Left kidney (tissue), 2 donors: ENCODE results near the gene HEATR3. TPM values are rescaled to one million over a fixed set of nuclear protein-coding genes. Genes with fewer than 3 reads are reported as not detected.

Experiments used
- DNase-seq: peaks from one replicate; pipeline ENCODE4 v3.0.0-alpha.2; 2013
- polyA plus RNA-seq: library from polyadenylated mRNA; unstranded; fragments of 120-200 nt; gene quantifications from one replicate; pipeline ENCODE4 v1.2.1, GENCODE V29; 2013; ENCODE audit not compliant: insufficient read length

HEATR3 gene
- polyA plus RNA-seq, 1 donor = 23.3 TPM

DNA sequence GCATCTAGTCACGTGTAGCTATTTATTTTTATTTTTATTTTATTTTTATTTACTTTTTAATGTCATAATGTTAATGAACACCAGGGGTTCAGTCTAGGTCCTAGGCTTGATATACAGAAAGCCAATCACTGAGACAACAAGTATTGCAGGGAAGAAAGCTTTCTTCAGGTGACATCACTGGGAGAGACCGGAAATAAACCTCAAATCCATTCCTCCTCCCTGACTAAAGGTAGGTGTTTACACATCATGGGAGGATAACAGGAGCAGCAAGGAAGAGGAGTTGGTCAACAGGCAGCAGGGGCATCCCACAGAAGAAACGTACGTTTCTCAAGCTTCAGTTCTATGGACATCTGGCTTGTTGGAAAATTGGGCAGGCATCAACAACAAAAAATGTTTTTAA lies 9.5 kb upstream of the HEATR3 start:
- DNase-seq = no peak

DNA sequence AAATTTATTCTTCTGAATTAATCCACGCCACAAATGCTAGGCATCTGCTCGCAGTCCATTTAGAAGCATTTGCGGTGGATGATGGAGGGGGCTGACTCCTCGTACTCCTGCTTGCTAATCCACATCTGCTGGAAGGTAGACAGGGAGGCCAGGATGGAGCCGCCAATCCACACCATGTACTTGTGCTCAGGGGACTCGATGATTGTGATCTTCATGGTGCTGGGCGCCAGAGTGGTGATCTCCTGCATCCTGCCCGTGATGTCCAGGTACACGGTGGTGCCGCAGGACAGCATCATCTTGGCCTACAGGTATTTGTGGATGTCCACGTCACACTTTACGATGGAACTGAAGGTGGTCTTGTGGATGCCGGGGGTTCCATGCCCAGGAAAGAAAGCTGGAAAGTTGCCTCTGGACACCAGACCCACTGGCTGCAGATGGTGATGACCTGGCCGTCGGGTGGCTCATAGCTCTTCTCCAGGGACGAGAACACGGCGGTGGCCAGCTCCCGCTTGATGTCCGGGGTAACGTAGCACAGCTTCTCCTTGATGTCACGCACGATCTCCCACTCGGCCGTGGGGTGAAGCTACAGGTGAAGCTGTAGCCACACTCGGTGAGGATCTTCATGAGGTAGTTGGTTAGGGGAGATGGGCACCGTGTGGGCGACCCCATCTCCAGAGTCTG lies 7.5 kb upstream of the HEATR3 start:
- no peak for DNase-seq

- no peak for DNase-seq
These were observed 6.7 kb upstream of the HEATR3 start for GRCh38 chr16:50059111-50059510.

DNA sequence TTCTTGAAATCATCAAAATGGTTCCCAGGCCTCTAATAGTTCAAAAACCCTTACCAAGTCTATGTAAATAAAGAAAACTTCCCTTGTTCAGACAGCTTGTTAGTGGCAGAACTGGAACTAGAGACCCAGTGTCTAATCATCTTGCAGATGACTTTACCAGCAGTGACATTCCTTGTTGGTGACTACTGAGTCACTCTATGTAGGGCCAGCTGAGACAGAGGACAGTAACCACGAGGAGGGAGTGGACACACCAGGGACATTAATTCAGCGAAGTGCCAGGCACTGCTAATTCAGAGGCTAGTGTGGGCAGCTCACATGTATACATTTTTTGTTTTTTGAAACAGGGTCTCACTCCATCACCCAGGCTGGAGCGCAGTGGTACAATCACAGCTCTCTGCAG lies 6.1 kb upstream of the HEATR3 start:
- DNase-seq = no peak

DNA sequence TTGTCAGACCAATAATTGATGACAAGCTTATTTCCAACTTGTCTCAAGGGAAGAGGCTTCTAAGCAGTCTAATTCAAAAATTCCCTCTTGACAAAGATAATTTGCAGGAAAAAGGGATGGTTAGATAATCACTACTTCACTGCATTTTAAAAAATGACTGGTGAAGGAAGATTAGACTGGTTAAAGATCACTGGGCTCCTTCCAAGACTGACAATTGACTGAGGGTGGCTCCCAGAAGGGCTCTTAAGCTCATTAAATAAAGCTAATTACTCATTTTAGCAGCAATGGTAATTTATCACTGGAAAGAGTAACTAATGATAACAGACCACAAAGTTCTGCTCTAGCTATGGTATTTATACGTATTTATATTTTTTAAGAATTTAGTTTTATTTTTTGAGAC lies 4.4 kb upstream of the HEATR3 start:
- DNase-seq = no peak

DNA sequence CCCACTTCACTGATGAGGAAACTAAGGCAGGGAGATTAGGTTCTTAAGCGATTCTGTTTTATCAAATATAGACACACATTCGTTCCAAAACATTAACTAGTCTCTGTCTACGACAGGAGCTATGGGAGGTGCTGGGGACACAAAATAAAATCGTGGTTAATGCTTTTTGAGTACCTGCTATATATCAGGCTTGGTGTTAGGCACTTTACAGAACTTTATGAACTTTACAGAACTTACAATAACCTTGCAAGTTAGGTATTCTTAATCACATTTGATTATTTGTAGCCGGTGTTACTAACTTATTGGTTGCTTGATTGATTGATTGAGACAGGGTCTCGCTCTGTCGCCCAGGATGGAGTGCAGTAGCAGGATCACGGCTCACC lies 538 bp upstream of the HEATR3 start:
- DNase-seq = no peak

GRCh38 chr16:50066482-50067289 lies 916 bp downstream of the HEATR3 start:
- DNase-seq = no peak

DNA sequence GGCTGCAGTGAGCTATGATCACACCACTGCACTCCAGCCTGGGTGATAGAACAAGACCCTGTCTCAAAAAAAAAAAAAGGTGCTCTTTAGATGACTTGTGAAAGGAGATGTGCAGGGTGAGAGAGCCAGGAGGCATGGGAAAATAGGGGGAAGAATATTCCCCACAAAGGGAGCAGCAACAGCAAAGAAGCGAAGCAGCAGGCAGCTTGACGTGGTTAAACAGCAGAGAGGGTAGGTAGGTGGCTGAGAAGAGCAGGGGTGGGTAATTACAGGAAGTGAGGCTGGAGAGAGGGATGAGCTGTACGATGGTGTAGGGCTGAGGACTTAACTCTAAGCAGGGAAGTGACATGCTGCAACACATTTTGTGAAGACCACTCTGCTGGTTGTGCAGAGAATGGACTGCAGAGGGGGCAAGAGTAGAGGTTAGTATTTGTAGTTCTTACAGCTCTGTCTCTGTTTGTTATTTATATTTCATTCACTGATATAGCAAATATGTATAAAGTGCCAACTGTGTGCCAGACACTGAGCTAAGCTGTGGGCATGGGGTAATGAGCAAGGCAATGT lies 1.6 kb downstream of the HEATR3 start:
- DNase-seq = peak; percentile 27

DNA sequence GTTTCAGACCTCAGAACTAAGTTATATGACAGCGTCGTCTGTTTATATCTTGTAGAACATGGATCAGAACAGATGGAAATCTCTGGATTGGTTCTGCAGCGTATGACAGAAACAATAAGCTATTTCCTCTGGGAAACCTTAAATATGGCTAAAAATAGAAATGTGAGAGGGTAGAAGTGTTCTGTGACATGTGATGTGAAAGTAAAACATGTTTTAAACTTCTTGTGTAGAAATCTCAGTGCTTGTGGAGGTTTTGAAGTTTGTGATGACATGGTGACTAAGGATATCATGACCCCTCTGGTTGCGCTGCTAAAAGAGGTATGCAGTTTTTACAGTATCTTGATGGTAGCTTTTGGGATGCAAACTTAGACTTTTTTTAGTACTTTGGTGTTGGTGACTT lies 2.8 kb downstream of the HEATR3 start:
- DNase-seq = no peak

DNA sequence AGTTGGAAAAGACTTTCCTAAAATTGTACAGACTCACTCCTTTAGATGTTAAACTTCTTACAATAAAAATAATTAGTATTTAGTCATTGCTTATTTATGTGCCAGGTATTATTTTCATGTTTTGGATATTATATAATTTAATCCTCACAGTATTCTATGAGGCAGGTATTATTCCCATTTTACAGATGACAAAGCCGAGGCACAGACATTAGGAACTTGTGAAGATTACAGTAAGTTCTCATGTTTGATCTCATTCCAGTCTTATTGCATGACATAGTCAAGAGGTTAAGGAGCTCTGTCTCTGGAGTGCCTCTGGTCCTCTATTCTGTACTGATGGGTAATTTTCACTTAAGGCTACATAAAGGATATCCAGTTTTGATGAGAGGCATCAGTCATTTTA lies 3.3 kb downstream of the HEATR3 start:
- no peak for DNase-seq

- no peak for DNase-seq
These were observed 5.4 kb downstream of the HEATR3 start for GRCh38 chr16:50071075-50071671.

DNA sequence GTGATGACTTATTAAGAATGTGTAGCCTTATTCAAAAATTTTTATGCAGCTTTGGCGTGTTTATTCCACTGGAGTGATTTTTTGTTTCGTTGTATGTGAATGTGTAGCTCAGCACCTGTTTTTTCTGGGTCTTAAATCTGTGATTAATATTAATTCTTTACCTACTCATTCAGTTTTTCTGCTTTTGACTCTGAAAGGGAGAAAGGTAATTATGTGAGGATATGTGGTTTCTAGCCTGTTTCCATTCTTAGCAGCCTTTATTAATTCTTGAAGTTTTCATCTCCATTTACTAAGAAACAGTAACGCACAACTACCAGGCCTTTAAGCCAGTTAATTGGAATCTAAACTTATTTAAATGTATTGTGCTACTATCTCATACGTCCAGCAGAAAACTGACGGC lies 7.0 kb downstream of the HEATR3 start:
- no peak for DNase-seq

DNA sequence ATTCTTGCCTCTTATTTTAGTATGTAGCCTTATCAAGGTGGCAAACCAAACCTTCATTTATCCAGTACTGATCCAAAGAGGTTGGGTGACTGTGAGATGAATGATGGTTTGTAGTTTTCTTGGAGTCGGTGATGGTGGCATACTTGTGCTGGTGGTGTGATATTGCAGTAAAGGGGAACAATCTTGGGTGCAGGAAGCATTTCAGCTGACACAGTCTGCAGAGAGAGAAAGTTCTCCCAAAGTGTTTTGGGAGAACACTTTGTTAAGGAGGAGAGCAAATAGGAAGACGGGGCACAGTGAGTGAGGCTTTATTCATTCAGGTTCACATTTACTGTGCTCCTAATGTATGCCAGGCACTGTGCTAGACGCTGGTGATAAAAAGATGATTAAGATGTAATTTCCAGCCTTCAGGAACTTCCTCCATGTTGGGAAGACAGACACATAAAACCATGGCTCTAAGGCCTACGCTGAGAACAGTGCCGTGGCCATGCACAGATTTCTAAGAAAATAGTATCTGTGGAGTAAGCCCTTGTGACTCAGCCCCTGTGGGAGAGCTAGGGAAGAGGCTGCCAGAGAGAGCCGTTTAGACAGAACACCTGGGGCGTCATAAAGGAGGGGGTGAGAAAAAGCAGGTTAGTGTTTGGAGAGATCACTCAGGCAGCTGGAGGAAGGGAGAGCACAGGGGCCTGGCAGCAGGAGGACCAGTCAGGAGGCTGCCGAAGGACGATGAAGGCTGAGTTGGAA lies 13.8 kb downstream of the HEATR3 start:
- no peak for DNase-seq

DNA sequence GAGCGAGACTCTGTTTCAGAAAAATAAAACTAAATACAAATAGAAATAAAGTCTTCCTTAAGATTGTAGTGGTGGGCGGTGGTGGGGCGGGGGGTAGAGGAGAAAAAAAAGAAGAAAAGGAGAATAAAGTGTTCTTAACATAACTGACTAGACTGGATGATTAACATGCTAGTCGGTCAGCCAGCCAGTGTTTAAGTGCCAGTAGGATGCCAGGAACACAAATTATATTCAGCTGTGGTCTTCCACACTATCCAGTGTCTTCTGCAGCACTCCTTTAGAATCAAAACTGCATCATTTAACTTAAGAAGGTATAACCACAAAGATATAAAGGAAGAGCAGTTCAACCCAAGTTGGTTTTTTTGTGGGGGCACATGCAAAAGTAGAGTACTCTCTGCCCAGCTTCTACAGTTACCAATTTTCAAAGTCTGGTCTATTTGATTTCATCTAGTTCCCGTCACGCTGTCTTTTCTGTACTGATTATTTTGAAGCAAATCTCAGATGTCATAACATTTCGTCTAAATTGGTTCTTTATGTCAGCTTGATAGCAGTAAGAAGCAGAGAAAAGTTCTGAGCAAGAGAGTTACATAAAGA lies 15.8 kb downstream of the HEATR3 start:
- no peak for DNase-seq

- DNase-seq = no peak
These were observed 18.2 kb downstream of the HEATR3 start for GRCh38 chr16:50083996-50084395.

GRCh38 chr16:50086176-50086575 lies 20.4 kb downstream of the HEATR3 start:
- no peak for DNase-seq

DNA sequence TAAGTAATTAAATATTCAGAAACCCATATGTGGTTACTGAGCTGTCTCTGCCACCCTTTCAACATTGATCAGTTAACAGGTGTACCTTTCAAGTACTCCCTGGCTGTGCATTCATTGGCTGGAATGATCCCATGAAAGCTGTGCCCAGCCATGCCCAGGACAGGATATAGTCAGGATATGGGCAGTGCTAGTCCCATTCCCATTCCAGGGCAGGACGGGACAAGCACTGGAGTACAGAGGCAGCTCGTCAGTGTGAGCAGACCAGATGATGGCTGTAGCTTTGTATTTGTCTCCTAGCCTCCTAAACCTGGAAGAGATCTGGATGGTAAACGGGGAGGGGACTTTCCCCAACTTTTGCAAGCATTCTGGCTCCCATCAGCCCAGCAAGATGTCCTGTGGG lies 22.5 kb downstream of the HEATR3 start:
- no peak for DNase-seq

DNA sequence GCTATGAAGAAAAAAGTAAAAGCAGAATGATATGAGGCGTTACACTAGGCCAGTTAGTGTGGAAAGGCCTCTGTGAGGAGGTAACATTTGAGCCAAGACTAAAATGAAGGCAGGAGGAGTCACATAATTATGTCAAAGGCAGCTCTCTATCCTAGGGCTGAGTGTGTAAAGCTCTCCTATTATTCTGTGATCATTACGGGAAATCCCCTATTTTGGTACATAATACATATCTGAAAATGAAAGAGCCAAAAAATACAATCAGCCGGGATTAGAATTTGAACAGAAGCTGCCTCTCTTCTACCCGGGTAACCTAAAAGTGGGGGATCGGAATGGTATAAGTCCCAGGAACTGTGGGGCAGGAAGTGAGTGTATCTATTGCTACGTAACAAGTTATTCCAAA lies 27.1 kb downstream of the HEATR3 start:
- DNase-seq = no peak

GRCh38 chr16:50093607-50094539 lies 28.1 kb downstream of the HEATR3 start:
- no peak for DNase-seq

DNA sequence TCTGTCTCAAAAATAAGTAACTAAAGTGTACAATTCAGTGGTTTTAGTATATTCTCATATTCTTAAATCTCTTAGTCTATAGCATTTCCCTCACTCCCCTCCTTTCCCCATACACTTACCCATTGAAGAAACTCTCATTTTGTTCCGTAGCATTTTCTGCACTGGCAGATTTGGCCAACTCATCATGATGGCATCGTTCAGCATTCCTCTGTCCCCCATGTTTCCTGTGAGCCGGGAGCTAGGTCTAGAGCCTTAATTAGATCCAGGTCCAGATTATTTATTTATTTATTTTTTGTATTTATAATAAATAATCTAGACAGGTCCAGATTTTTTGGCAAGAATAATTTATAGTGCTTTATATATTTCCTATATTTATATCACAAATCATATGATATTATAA lies 31.0 kb downstream of the HEATR3 start:
- DNase-seq = no peak
